LHCN-M2 (cell line): Measurements from ENCODE around the gene ZNF777. TPM values are rescaled to one million over a fixed set of nuclear protein-coding genes. Genes with fewer than 3 reads are reported as not detected.
"Not testable (repeated sequence)": the region's sequence is repeated elsewhere in the genome, so short reads cannot be mapped to it uniquely, and the experiment has no call there.

Source experiments
- DNase-seq: peaks from one replicate; pipeline ENCODE4 v3.0.0-alpha.2; 2012; ENCODE audit warnings: low read depth
- total RNA-seq: library from RNA; depleted of rRNA; stranded (reverse); fragments of >200 nt; gene quantifications from 2 replicates; pipeline ENCODE4 v1.2.3, GENCODE V29; 2014

ZNF777 gene
- total RNA-seq, 1 experiment from 2014 or later = 15.9 TPM

- DNase-seq = no peak
Observed at GRCh38 chr7:149455175-149455950, 5.5 kb downstream of the ZNF777 start.

GRCh38 chr7:149454750-149455149 is 6.1 kb downstream of the ZNF777 start:
- no peak for DNase-seq

- DNase-seq = no peak
Observed at GRCh38 chr7:149454006-149454405, 6.9 kb downstream of the ZNF777 start.

GRCh38 chr7:149450821-149451220 is 10.0 kb downstream of the ZNF777 start:
- DNase-seq = no peak

- DNase-seq = no peak
Observed at GRCh38 chr7:149449897-149450296, 11.0 kb downstream of the ZNF777 start.

- no peak for DNase-seq
Observed at GRCh38 chr7:149448961-149449360, 11.9 kb downstream of the ZNF777 start.

GRCh38 chr7:149446026-149446425 is 14.8 kb downstream of the ZNF777 start:
- DNase-seq = not testable (repeated sequence)

- no peak for DNase-seq
Observed at GRCh38 chr7:149444287-149444686, 16.6 kb downstream of the ZNF777 start.

GRCh38 chr7:149443523-149443922 is 17.3 kb downstream of the ZNF777 start:
- no peak for DNase-seq

- DNase-seq = no peak
Observed at GRCh38 chr7:149442924-149443323, 17.9 kb downstream of the ZNF777 start.

GRCh38 chr7:149440222-149440621 is 20.6 kb downstream of the ZNF777 start:
- DNase-seq = no peak

- DNase-seq = no peak
Observed at GRCh38 chr7:149436358-149436757, 24.5 kb downstream of the ZNF777 start.

GRCh38 chr7:149433124-149433523 is 27.7 kb downstream of the ZNF777 start:
- DNase-seq = no peak

- DNase-seq = no peak
Observed at GRCh38 chr7:149432121-149432691, 28.7 kb downstream of the ZNF777 start.

- DNase-seq = no peak
Observed at GRCh38 chr7:149431486-149432120, 29.3 kb downstream of the ZNF777 start.

- DNase-seq = no peak
Observed at GRCh38 chr7:149430192-149430591, 30.7 kb downstream of the ZNF777 start.

- no peak for DNase-seq
Observed at GRCh38 chr7:149427893-149428292, 33.0 kb downstream of the ZNF777 start.

- no peak for DNase-seq
Observed at GRCh38 chr7:149427096-149427680, 33.7 kb downstream of the ZNF777 start.

GRCh38 chr7:149423449-149424110 is 37.3 kb downstream of the ZNF777 start:
- no peak for DNase-seq

- DNase-seq = no peak
Observed at GRCh38 chr7:149422914-149423301, 38.0 kb downstream of the ZNF777 start.

GRCh38 chr7:149422162-149422913 is 38.5 kb downstream of the ZNF777 start:
- no peak for DNase-seq
